K562 treated with DMSO at 1 percent for 24 hours (cell line): Measurements from ENCODE around the gene PHLDB1. TPM values are rescaled to one million over a fixed set of nuclear protein-coding genes. Genes with fewer than 3 reads are reported as not detected.

Experiments used
- total RNA-seq: library from RNA; unstranded; fragments of 300-600 nt; gene quantifications from 2 replicates; pipeline ENCODE4 v1.2.3, GENCODE V29; 2022; ENCODE audit warnings: low read depth; ENCODE audit not compliant: insufficient read depth

PHLDB1 gene
- total RNA-seq: 34.6 and 35.9 TPM in 2 replicates

DNA sequence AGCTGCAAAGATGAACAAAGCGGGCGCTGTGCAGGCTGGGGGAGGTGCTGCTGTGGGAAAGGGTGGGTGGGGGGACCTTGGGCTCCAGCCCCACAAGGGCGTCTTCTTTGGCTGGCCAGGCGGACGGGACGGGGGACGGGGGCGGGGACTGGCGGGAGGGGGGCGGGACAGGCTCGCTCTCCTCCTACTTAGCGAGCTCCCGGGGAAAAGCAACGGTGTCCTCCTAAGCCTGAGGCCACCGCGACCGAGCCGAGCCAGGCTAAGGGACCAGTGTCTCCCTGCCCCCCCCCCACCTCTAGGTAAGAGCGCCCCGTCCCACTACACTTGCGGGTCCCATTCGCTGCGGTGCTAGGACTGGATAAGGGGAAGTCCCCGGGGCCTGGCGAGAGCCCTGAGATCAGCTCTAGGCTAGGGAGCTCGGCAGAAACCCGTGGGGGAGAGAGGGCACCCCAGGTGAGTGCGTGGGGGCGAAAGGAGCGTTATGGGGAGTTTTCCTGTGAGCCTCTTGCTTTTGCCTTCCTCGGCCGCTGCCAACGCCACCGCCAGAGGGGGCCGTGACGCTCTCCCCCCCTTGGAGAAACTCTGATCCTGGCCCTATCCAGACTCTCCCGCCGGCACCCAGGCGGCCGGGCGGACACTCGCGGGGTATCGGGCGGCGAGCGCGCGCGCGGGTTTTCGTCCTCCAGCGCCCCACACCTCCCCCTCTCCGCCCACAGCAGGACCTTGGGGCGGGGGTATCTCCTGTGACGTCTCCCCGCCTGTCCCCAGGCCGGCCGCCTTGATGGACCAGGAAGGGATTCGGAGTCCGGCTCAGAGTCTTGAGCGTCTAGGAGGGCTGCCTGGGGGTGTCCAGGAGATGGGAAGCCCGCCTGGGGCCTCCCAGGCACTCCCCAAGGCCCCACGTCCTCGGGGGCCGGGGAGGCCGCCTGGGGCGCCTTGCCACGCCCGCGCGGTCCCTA lies at the start of gene PHLDB1:
Gene PHLDB1 (plus strand): TSS at position 215 of the 959 bp plus-strand sequence. CDS start 6,222 bp downstream, outside the sequence.

DNA sequence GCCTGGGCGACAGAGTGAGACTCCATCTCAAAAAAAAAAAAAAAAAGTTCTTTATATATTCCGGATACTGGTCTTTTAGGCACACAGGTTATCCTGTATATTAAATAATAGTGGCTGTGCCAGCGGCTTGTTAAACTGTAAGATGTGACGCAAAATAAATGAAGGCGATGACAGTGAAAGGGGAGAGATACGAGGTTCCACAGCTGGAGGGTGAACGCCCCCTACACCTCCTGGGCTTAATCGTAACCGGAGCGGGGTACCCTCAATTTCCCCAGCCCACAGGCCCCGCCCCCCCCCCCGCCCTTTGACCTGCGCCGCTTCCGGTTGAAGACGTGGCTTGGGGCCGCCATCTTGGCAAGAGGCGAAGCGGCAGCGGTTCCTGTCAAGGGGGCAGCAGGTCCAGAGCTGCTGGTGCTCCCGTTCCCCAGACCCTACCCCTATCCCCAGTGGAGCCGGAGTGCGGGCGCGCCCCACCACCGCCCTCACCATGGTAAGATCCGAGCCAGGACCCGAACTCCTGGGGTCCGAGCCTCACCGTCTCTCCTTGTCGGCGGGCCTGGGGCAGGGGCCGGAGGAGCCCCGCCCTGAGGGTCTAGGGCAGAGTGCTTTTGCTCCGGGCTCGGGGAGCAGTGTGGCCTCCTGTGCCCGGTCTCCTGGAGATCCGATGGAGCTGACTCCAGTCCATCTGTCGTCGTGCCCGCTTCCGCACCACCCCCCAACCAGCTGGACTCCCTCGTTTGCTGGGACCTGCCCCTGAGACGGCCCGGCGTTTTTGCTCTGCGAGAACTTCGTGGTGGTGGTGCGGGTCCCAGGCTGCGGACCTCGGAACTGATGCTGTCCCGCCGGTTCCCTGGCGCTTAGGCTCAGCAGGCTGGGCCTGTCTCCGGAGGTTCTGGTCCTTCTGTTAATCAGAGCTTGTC lies 35.1 kb upstream of the PHLDB1 start, which contains the start of gene ARCN1:
Gene ARCN1 (plus strand): TSS at position 349 of the 920 bp plus-strand sequence. CDS start 139 bp downstream, at position 488.

DNA sequence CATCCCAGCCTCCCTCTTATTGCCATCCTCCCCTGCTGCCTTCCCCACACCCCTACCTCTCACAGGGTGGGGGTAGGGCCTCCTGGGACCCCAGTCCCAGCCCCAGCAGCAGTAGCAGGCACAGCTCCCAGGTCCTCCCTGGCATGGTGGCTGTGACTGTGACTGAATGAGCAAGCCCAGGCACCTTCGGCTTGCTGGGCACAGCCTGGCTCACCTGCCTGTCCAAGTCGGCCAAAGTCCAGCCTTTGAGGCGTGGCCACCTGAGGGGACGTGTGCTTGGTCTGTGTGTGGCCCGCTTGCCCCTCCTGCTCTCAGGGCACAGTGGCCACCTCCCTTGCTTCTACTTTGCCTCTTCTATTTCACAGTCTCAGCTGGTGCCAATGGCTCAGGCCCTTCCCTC lies 72.1 kb downstream of the PHLDB1 start, which contains the start of gene TREH:
Gene TREH (minus strand): TSS at position 168 of the 400 bp plus-strand sequence. CDS start 23 bp downstream, at position 145.

Other genes starting within 250 kb of the PHLDB1 start
- gene UBE4A, start 248.0 kb upstream of the PHLDB1 start, total RNA-seq: 16.9 and 18.6 TPM in 2 replicates
- gene ATP5MG, start 206.0 kb upstream of the PHLDB1 start, total RNA-seq: 149 and 155 TPM in 2 replicates
- 17.9 and 18.5 TPM in 2 replicates for gene KMT2A, start 171.1 kb upstream of the PHLDB1 start, total RNA-seq
- gene TTC36, start 80.1 kb upstream of the PHLDB1 start, total RNA-seq: 3.9 and 5.3 TPM in 2 replicates
- 11.7 and 17.1 TPM in 2 replicates for gene TMEM25, start 76.4 kb upstream of the PHLDB1 start, total RNA-seq
- gene IFT46, start 41.7 kb upstream of the PHLDB1 start, total RNA-seq: 20.9 and 21.6 TPM in 2 replicates
- gene ARCN1, start 35.2 kb upstream of the PHLDB1 start, total RNA-seq: 98.4 and 105 TPM in 2 replicates
- gene TREH, start 72.0 kb downstream of the PHLDB1 start, total RNA-seq: not detected in 2 replicates
- 20.9 and 21.9 TPM in 2 replicates for gene DDX6, start 183.5 kb downstream of the PHLDB1 start, total RNA-seq